Endometrium (tissue), 2 donors: ENCODE data around the gene SDS.

Experiments
- FAIRE-seq: peaks from 2 replicates; lab custom pipeline; 2012; peaks lifted over from hg19 to GRCh38; lab: Jason Lieb, UNC
- donor health status: control.
- donor health status: control.

SDS gene

DNA sequence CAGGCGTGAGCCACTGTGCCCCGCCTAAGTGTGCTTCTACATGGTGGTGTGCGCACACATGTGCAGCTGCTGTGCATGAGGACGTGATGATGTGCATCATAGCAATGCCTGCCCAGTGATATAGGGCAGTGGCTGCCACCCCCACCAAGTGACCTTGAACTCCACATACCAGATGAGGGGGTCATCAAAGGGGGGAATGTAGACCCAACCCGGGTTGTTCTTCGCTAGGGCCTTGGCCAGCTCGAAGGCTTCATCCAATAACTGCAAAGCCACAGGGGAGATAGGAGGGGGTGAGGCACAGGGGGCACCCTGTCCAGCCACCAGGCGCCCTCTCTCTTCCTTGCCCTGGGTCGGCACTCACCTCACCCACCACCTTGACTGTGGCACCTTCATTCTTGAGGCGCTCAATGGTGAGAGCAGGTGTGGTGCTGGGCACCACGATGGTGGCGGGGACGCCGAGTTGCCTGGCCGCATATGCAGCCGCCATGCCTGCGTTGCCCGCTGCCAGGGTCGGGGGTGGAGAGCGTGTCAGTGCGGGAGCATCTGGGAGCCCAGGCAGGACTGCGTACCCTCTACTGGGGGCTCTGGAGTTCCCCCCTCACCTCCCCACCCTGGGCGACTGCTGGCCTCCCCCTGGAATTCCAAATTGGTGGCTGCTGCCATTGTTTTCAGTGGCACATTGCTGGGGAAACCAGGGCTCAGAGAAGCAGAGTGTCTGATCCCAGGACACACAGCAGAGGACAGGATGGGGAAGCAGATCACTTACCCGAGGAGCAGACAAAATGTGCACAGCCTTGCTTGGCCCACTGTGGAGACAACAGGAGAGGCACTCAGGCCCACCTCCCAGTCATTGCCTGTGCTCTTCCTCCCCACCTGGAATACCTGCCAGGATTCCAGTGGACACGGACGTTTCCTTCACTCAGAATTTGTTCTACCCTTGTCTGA is 5.1 kb downstream of the SDS start:
- no peak for FAIRE-seq

DNA sequence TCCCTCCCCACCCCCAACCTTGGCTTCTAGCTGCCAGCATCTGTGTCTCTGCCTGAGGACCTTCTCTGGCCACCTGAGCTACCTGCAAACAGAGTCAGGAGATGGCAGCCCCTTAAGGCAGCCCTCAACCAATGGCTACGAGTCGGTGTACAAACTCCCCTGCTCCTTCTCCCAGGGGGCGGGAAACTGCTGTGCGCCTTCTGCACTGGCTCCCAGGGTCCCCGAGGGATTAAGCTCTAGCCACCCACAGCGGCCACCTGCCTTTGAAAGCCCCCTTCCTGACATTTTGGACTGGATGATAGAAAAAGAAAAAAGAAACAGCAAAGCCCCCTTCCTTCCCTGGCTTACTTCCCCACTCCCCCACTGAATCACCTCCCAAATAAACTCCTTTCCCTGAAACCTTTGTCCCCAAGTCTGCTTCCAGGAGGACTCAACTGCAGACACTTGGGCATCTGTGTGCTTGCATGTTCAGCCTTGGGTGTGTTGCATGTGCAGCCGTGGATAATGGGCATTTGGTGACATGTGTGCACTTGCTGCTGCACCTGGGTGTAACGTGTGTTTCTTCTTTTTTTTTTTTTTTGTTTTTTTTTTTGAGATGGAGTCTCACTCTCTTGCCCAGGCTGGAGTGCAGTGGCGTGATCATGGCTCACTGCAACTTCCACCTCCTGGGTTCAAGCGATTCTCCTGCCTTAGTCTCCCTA is 6.0 kb downstream of the SDS start:
- FAIRE-seq = no peak

DNA sequence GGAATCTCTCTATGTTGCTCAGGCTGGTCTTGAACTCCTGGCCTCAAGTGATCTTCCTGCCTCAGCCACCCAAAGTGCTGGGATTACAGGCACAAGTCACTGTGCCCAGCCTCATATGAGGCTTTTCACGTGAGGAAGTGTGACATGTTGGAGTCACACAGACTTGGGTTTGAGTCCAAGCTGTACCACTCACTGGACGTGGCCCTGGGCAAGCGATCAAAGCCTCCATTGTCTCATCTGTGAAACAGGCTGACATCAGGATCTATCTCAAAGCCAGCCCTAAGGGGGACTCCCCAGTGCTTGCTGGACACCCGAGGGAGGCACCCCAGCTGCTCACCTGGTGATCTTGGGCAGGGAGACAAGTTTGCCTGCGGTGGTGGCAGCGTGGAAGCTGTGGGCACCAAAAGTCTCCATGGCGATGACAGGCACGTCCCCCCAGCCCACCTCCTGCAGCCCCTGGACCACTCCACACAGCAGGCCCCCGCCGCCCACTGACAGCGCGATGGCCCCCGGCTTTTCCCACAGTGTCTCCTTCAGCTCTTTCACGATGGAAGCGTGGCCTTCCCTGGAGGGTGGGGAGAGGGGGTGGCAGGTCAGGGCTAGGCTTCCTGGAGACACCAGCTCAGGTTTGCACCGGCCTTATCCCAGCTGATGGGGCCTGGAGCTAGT is 6.7 kb downstream of the SDS start:
- FAIRE-seq = no peak

- FAIRE-seq = no peak
These were observed 7.5 kb downstream of the SDS start for GRCh38 chr12:113396200-113396599.

GRCh38 chr12:113395119-113395518 is 8.6 kb downstream of the SDS start:
- FAIRE-seq = no peak

DNA sequence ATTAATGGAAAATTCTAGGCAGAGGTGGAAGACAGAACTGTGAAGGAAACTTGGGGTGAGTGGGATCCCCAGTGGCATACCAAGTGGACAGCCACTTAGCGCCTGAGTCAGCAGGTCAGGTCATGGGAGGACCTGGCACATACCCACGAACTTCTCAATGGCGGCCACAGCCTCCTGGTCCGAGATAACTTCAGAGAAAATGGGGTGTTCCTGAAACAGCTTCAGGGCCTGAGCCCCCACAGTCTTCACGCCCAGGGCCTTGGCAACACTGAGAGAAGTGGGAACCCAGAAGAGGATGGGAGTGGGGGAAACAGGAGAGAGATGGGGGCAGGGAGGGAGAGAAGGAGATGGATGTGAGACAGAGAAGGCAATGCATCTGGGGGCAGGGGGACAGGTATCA is 9.9 kb downstream of the SDS start:
- no peak for FAIRE-seq

DNA sequence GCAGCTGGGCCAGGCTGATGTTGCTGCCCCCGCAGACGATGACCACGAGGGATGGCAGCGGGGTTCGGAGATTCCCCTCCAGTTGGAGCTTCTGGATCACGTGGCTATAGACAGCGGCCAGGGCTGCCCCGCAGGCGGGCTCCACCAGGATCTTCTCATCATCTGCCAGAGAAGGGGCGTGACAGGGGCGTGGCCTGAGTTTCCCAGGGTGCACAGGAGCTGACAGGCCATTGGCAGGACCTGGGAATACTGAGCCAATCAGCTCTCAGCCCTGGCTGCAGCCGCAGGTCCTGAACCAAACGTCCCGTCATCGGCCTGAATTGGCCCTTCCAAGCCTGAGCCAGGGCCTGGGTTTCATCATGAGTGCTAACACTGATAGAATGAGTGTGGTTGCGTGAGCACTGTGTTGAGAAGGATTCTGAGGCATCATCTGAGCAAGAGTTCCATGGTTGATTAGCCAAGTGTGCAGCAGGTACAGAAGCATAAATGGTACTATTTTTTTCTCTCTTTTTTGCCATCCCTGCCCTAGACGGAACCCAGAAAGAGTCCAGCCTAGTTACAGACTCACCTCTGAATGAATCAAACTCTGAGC is 10.6 kb downstream of the SDS start:
- FAIRE-seq = no peak

DNA sequence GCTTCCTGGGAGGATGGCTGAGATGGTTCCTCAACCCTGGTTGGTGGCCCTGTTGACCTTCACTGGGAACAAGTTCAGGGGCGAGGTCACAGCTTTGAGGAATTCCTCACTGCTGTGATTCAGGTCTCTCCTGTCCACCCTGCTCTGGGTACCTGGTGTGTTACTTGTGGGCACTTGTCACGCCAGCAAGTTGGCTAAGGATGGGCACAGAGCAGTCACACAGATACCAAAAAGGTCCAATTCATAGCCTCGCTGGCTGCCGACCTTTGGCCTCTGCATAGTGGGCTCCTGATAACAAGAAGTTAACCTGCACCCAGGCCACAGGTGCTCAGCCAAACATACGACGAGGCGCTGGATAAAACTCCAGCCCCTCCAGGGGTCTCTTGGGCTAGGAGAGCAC is 11.2 kb downstream of the SDS start:
- FAIRE-seq = no peak

- no peak for FAIRE-seq
These were observed 11.9 kb downstream of the SDS start for GRCh38 chr12:113391650-113392337.

GRCh38 chr12:113391145-113391544 is 12.5 kb downstream of the SDS start:
- FAIRE-seq = no peak

DNA sequence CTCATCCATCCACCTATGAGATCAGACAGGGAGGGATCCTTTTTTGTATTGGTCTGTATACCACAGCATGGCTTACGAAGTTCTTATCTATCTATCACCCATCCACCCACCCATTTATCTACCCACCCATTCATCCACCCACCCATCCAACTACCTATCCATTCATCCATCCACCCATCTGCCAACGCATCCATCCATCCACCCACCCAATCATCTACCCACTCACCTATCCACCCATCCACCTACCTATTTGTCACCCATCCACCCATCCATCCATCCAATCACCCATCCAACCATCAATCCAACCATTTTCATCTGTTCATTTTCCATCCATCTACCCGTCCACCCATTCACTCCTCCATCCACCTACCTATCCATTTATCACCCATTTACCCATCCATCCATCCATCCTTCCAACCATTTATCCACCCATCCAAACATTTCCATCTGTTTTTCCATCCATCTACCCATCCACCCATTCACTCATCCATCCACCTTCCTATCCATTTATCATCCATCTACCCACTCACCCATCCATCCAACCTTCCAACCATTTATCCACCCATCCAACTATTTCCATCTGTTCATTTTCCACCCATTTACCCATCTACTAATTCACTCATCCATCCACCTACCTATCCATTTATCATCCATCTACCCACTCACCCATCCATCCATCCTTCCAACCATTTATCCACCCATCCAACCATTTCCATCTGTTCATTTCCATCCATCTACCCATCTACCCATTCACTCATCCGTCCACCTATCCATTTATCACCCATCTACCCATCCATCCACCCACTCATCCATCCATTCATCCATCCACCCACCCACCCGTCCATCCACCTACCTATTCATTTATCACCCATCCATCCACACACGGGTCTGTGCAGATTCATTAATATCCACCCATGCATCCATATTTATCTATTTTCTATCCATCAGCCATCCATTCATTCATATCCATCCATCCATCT is 13.3 kb downstream of the SDS start:
- FAIRE-seq = no peak

DNA sequence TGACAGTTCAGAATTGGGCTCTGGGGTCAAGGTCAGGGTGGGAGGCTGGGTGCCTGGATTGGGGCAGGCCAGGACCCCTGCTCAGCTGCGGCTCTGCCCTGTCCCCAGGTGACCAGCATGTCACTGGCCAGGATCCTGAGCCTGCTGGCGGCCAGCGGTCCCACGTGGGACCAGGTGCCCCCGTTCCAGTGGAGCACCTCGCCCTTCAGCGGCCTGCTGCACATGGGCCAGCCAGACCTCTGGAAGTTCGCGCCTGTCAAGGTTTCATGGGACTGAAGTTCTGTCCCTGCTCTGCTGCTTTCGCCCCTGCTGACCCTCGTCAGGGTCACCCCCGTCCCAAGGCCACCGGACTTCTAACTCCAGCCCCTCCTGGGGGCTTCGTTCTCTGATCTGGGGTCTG is 15.3 kb downstream of the SDS start:
- no peak for FAIRE-seq

DNA sequence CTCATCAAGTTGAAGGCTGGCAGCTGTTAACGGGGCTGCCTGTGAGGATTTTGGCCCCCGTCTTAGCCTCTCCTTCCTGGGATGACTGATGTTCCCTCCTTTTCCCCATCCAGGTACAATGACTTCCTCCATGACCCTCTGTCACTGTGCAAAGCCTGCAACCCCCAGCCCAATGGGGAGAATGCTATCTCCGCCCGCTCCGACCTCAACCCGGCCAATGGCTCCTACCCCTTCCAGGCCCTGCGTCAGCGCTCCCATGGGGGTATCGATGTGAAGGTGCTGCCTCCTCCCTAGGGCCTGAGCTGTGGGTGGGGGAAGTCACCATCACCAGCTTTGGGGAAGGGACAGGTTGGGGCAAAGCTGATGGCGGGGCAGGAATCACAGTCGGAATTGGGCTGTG is 16.1 kb downstream of the SDS start:
- no peak for FAIRE-seq

- FAIRE-seq = no peak
These were observed 16.7 kb downstream of the SDS start for GRCh38 chr12:113386866-113387566.

DNA sequence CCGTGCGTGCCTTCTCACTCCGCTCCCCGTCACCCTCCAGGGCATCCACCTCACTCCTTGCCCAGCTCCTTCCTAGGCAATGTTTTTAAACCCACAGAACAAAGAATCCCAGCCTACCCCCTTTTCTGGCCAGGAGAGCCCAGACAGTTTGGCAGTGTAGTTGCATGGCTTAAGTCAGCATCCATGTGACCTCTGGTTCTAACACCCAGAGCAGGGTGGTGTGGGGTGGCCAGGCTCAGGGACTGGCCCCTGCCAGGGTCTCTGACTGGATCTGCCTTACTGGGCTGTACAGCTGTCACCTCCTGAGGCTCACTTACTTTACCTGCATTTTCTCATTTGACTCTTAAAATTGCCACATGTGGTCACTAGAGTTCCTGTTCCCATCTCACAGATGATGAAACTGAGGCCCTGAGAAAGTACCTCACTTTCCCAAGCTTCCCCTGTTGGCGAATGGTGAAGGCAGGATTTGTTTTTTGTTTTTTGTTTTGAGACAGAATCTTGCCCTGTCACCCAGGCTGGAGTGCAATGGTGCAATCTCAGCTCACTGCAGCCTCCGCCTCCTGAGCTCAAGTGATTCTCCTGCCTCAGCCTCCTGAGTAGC is 18.3 kb downstream of the SDS start:
- FAIRE-seq = no peak

- no peak for FAIRE-seq
These were observed 18.9 kb downstream of the SDS start for GRCh38 chr12:113384778-113385177.

GRCh38 chr12:113382206-113382605 is 21.5 kb downstream of the SDS start:
- no peak for FAIRE-seq

- no peak for FAIRE-seq
These were observed 22.5 kb downstream of the SDS start for GRCh38 chr12:113381220-113381619.

GRCh38 chr12:113378291-113378690 is 25.4 kb downstream of the SDS start:
- FAIRE-seq = no peak
